Measurements from ENCODE around the gene VIL1.

DNA sequence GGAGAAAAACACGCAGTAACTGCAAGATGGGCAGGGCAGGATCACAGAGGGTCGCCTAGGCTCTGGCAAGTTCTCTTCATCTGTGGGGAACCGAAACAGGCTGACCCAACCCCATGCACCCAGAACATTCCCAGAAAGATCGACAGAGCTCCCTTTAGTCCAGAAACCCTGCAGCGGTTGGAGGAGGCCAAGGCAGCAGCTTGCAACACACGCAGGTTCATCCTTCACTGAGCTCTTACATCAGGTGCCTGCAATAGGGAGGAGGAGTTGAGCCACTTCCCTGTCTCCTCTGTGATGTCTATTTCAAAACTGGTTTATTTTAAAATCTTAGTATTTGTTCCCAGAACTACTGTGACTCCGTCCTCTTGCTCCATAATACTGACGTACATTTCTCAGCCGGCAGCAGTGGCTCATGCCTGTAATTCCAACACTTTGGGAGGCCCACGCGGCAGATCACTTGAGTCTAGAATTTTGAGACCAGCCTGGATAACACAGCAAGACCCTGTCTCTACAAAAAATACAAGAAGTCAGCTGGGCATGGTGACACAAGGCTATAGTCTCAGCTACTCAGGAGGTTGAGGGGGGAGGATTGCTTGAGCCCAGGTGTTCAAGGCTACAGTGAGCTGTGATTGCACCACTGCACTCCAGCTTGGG lies 48.4 kb upstream of the VIL1 start:
- TF ChIP-seq, protein P1, sequence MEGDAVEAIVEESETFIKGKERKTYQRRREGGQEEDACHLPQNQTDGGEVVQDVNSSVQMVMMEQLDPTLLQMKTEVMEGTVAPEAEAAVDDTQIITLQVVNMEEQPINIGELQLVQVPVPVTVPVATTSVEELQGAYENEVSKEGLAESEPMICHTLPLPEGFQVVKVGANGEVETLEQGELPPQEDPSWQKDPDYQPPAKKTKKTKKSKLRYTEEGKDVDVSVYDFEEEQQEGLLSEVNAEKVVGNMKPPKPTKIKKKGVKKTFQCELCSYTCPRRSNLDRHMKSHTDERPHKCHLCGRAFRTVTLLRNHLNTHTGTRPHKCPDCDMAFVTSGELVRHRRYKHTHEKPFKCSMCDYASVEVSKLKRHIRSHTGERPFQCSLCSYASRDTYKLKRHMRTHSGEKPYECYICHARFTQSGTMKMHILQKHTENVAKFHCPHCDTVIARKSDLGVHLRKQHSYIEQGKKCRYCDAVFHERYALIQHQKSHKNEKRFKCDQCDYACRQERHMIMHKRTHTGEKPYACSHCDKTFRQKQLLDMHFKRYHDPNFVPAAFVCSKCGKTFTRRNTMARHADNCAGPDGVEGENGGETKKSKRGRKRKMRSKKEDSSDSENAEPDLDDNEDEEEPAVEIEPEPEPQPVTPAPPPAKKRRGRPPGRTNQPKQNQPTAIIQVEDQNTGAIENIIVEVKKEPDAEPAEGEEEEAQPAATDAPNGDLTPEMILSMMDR (IDR thresholded peaks at IDR 0.05), result no peak
- no peak for TF ChIP-seq POLR2A (IDR thresholded peaks at IDR 0.05)
